ENCODE results near the gene COBL. TPM values are rescaled to one million over a fixed set of nuclear protein-coding genes. Genes with fewer than 3 reads are reported as not detected.

The COBL gene
- total RNA-seq, 1 donor from 2014 or later = 91.2 TPM

DNA sequence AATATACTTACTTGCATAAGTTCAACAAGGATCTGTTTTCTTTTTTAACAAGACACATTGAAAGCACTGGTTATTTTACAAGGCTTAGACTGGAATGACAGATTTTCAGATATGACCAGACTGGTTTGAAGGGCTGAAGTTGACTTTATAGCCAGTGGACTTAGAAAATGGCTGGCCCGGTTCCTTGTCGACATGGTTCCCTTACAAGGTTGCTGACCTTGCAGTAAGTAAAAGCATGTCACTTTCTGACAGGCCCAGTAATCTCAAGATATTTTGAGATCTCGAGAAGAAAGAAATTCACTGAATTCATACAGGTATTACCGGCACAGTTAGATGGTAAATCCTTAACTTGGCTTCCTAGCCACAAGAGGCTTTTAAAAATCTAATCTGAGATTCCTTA lies 136.5 kb downstream of the COBL start:
- intact Hi-C loops (cut with micrococcal nuclease) = no loop called here
- no peak for ATAC-seq

DNA sequence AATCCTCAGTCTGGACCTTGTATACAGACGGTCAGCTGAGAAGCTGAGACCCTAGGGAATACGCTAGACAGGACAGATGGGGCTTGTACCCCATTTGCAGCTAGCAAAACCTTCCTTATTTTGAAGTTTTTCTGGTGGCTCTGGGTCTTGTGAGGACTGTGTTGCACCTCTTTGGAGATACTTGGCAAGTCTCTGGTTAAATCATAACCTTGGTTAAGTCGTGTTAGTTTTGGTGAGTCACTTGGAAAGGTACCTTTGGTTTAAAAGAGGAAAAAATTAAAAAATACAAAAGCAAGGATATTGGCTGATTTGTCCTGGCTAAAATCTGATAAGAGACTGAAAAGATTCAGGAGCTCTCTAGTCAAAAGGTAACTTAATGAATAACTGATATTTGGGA lies 140.6 kb downstream of the COBL start:
- intact Hi-C loops (cut with micrococcal nuclease) = no loop called here
- no peak for ATAC-seq
- DNase-seq = no peak

More for the DNA sequence above, 136.5 kb downstream of the COBL start:
- no peak for DNase-seq

DNA sequence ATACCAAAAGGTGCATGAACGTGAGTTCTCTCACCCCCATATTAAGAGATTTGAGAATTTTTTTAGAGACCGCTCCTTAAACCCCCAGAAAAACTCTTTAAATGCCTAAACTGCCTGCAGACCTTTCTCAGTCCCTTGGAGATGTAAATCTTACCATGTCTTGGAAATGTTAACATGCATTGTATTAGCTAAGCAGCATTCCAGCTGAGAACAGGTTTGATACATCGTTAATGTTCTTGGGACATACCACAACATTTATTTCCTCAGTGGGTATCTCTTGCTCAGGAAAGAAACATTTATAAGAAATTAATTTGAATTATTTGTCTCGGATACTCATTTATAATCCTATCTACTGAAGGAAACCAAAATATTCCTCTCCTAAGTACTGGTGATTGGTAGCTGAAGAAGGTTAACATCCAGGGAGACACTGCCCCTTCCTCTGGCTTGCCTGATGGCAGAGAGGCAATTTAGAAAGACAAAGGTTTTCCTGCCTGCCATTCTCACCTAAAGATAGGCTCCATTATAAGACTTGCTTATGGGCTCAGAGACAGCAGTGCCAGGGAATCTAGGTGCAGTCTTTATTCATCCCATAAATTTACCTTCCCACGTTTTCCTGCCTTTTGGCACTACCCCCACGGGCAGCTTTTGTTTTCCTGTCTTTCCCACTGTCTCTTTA lies 141.2 kb downstream of the COBL start:
- ATAC-seq = no peak
- DNase-seq = no peak
- intact Hi-C loops (cut with micrococcal nuclease) = no loop called here

- intact Hi-C loops (cut with micrococcal nuclease) = no loop called here
- DNase-seq (no peak), ATAC-seq (no peak)
These were observed 151.3 kb downstream of the COBL start for GRCh38 chr7:51165337-51165736.

DNA sequence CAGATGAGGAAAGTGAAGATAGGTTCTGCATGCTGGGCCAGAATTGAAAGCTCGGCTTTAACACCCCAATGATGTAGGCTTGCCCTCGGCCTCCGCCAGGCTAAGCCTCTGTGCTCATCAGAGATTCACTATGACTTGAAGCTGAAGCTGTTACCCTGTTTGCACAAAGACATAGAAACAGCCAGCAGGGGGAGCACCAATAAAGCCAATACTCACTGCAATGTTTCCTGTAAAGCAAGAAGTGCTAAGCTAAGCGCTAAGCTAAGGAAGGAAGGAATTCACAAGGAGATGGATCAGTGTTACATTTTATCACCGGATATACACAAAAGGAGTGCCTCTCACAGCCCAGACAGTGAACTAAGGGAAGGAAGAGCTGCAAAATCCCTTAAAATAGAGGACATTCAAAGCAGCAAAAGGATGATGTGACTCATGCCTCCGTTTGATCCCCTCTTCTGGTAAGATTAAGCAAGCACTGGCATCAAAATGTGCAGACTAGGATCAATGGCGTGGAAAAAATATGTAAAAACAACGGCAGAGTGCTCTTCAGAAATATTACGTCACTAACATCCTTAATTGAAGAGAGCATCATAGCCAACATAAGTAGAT lies 153.8 kb downstream of the COBL start:
- intact Hi-C loops (cut with micrococcal nuclease) = loop anchor here (5.0 kb wide), 2 partner anchors 204 to 696 kb away; no protein-coding TSS in a partner anchor
- ATAC-seq (peak; percentile 88), DNase-seq (no peak)

- DNase-seq (no peak), ATAC-seq (no peak)
- intact Hi-C loops (cut with micrococcal nuclease) = loop anchor here (5.0 kb wide), 2 partner anchors 205 to 695 kb away; no protein-coding TSS in a partner anchor
These were observed 154.7 kb downstream of the COBL start for GRCh38 chr7:51161937-51162336.

DNA sequence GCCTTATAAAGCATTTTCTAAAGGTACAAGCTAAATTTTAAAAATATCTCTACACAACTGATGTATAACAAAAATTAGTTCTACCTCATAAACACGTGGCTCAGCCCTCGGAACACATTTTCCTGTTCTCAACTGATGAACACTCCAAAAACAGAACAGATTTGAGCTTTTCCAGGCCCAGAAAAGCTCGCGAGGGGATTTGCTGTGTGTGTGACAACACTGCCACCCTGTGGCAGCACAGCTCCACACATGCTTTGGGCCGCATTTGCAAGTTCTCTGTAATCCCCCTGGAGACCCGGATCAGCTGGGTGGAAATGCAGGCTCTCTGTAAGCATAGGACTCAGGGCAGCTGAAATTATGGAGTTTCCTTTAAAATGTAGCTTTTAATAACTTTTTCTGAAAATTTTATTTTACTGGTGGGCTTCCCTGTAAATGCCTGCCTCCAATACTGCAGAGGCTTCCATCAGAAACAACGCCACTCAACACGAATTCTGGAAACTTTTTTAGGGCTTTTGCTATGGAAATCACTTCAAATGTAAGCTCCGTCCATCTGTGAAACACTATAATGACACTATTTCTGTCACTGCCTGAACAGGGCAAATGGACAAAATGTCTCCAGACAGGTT lies 155.5 kb downstream of the COBL start:
- DNase-seq (peak; percentile 74), ATAC-seq (peak; percentile 85)
- intact Hi-C loops (cut with micrococcal nuclease) = loop anchor here (5.0 kb wide), 2 partner anchors 206 to 694 kb away; no protein-coding TSS in a partner anchor

GRCh38 chr7:51160411-51160810 lies 156.2 kb downstream of the COBL start:
- ATAC-seq (no peak), DNase-seq (no peak)
- intact Hi-C loops (cut with micrococcal nuclease) = loop anchor here (5.0 kb wide), 2 partner anchors 207 to 693 kb away; no protein-coding TSS in a partner anchor

DNA sequence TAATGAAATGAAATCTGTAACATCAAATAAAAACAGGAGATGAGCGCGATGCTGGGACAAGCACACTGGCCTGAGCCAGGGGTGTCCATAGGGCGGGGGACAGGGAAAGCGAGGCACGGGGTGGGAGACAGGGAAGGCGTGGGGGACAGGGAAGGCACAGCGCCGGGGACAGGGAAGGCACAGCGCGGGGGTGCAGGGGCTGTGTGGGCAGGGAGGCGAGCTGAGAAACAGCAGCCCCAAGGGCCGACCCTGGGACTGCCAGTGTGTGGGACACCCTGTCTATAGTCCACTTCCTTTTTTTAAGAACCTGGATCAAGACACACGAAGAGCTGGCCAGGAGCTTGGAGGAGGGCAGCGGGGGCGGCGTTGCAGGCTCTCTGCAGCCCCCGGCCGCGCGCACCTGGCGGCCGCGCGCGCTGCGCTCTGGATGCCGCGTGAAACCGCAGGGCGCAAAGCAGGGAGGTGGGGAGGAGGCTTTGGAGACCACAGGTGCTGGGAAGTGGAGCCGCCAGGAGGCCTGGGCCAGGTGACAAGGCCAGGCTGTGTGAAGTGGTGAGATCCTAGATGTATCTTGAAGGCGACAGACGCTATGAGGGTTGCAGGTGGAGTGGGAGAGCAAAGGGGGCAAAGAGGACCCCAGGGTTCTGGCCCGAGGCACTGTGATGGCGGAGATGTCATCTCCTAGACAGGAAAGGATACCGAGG lies 157.7 kb downstream of the COBL start:
- DNase-seq (no peak), ATAC-seq (no peak)
- intact Hi-C loops (cut with micrococcal nuclease) = no loop called here

DNA sequence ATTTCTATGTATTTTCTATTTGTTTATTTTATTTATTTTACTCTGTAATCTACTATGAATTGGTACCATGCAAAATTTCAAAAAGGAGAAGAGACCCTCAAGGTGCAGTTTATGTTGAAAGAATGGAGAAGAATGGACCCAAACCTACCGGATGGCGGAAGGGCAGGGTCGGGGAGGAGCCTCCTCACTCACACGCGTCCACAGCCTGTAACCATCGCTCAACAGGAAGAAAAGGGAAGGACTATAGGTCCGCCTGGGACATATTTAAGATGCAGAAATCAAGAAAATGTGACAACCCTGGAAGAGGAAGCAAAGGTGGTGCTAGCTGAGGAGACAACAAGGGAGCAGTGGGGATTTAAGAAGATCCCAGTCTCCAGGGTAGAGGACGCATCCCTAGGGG lies 158.4 kb downstream of the COBL start:
- ATAC-seq (no peak), DNase-seq (no peak)
- intact Hi-C loops (cut with micrococcal nuclease) = no loop called here

- no peak for DNase-seq
- intact Hi-C loops (cut with micrococcal nuclease) = no loop called here
- ATAC-seq = no peak
These were observed 162.4 kb downstream of the COBL start for GRCh38 chr7:51154201-51154600.

GRCh38 chr7:51152706-51153200 lies 163.9 kb downstream of the COBL start:
- no peak for ATAC-seq
- intact Hi-C loops (cut with micrococcal nuclease) = no loop called here
- no peak for DNase-seq

GRCh38 chr7:51151455-51151854 lies 165.2 kb downstream of the COBL start:
- no peak for ATAC-seq
- no peak for DNase-seq
- intact Hi-C loops (cut with micrococcal nuclease) = no loop called here

DNA sequence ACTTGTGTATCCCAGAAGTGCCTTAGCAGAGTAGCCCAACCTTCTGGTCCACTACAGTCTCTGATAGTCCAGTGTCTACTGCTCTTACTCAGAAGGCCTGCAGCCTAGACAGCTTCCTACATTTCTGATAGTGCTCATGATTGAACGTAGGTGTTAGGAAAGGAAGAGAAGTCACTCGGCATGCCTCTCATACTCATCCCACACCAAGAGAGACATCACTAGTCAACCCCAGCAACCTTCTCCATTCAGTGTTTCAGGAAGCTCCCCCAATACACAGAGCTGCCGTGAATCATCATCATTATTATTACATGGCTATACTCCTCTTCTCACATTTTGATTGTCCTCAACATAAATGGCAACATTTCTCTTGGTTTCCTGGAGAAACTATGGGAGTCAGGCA lies 166.4 kb downstream of the COBL start:
- DNase-seq (no peak), ATAC-seq (no peak)
- intact Hi-C loops (cut with micrococcal nuclease) = no loop called here

GRCh38 chr7:51148216-51148615 lies 168.4 kb downstream of the COBL start:
- ATAC-seq (no peak), DNase-seq (no peak)
- intact Hi-C loops (cut with micrococcal nuclease) = no loop called here

- intact Hi-C loops (cut with micrococcal nuclease) = no loop called here
These were observed 169.6 kb downstream of the COBL start for GRCh38 chr7:51146816-51147586.

DNA sequence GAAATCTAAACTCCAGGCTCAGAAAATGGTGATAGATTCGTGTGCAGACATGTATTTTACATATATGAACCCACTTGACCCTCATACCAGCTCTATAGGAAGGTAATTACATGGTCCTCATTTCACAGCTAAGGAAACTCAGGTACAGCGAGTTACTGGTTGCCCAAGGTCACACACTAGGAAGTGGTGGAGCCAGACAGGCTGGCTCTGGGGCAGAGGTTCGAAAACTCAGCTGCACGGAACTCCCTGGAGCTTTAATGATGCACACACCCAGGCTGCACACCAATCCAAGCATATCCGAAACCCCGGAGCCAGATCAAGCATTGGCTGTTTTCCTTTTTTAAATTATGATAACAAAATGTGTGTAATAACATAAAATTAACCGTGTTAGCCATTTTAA lies 172.4 kb downstream of the COBL start:
- intact Hi-C loops (cut with micrococcal nuclease) = no loop called here
- ATAC-seq (no peak), DNase-seq (no peak)

More at GRCh38 chr7:51146816-51147586, 169.6 kb downstream of the COBL start:
- ATAC-seq (no peak), DNase-seq (no peak)

DNA sequence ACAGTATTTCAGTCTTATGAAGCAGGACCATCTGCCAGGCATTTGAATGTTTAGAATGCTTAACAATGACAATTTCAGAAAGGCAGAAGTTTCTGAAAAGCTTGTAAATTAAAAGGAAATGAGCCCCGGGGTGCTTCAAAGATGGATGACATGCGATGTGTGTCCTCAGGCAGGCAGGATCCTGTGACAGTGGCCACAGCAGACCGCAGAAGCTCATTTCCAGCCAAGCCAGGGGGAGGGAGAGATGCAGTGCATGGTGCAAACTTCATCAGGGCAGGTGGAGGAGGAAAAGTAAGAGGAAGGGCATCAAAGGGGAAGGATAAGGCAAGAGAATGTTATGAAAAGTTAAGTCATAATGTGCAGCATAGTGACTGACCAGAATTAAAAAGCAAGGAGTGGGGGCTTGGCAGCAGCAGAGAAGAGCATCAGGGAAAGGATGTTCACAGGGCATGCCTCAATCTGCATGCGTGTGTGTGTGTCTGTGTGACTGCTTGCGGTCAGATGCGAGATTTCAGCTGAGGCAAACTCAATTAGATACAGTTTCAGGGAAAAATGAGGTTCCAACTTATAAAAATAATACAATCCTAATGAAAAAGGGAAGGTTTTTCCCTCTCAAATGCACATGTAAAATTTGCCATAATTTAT lies 173.7 kb downstream of the COBL start:
- DNase-seq (no peak), ATAC-seq (no peak)
- intact Hi-C loops (cut with micrococcal nuclease) = no loop called here

All from left ventricle myocardium superior (tissue), 1 donor.